Femur (tissue), 1 donor: ENCODE results near the gene NQO1.

Experiments used
- DNase-seq: peaks from one replicate; pipeline ENCODE4 v3.0.0-alpha.2; 2017

NQO1 gene

GRCh38 chr16:69706256-69706974 lies 19.9 kb downstream of the NQO1 start:
- no peak for DNase-seq

- DNase-seq, result no peak
Observed at GRCh38 chr16:69703638-69704037, 22.7 kb downstream of the NQO1 start.

GRCh38 chr16:69701866-69702265 lies 24.5 kb downstream of the NQO1 start:
- no peak for DNase-seq

GRCh38 chr16:69701452-69701851 lies 24.9 kb downstream of the NQO1 start:
- no peak for DNase-seq

- no peak for DNase-seq
Observed at GRCh38 chr16:69699915-69700314, 26.4 kb downstream of the NQO1 start.

- DNase-seq, result no peak
Observed at GRCh38 chr16:69698404-69698803, 28.0 kb downstream of the NQO1 start.

- no peak for DNase-seq
Observed at GRCh38 chr16:69693916-69694315, 32.4 kb downstream of the NQO1 start.

- DNase-seq, result no peak
Observed at GRCh38 chr16:69691980-69692911, 34.1 kb downstream of the NQO1 start.

GRCh38 chr16:69688589-69688988 lies 37.8 kb downstream of the NQO1 start:
- no peak for DNase-seq

GRCh38 chr16:69680358-69680757 lies 46.0 kb downstream of the NQO1 start:
- DNase-seq, result no peak

GRCh38 chr16:69672998-69673713 lies 53.2 kb downstream of the NQO1 start:
- DNase-seq, result no peak

GRCh38 chr16:69672315-69672997 lies 53.9 kb downstream of the NQO1 start:
- no peak for DNase-seq

GRCh38 chr16:69669577-69669976 lies 56.8 kb downstream of the NQO1 start:
- no peak for DNase-seq

GRCh38 chr16:69663846-69664245 lies 62.5 kb downstream of the NQO1 start:
- no peak for DNase-seq

- no peak for DNase-seq
Observed at GRCh38 chr16:69662901-69663300, 63.5 kb downstream of the NQO1 start.

GRCh38 chr16:69660166-69660565 lies 66.2 kb downstream of the NQO1 start:
- no peak for DNase-seq
